SU-DHL-6 (cell line): Measurements from ENCODE around the gene ZNF385A.

Source experiments
- H2AFZ ChIP-seq: fragments of 200-600 bp; sonication (generic); 2 replicates; pipeline ENCODE4 v1.6.1; 2014; ENCODE audit warnings: low read depth, mild to moderate bottlenecking, moderate library complexity, mixed read lengths, antibody characterized with exemption, low read length; ENCODE audit not compliant: severe bottlenecking
- H3F3A ChIP-seq: fragments of 200-600 bp; shearing (Covaris generic); 2 replicates; pipeline ENCODE4 v1.6.0; 2016; ENCODE audit warnings: antibody characterized with exemption, mild to moderate bottlenecking; ENCODE audit not compliant: insufficient read depth
- H3K27ac ChIP-seq: fragments of 200-600 bp; sonication (generic); 2 replicates; pipeline ENCODE4 v1.5.1; 2016; ENCODE audit warnings: low read depth, mild to moderate bottlenecking, low read length, moderate library complexity, mixed read lengths
- H3K27me3 ChIP-seq: fragments of 200-600 bp; sonication (generic), shearing (Covaris generic); 2 replicates; pipeline ENCODE4 v1.6.0; 2014; ENCODE audit warnings: mild to moderate bottlenecking, low read length
- H3K36me3 ChIP-seq: fragments of 200-600 bp; sonication (generic); 2 replicates; pipeline ENCODE4 v1.6.1; 2014; ENCODE audit warnings: mild to moderate bottlenecking, low read length, mixed read lengths
- H3K4me2 ChIP-seq: fragments of 300-600, 200-600 bp; shearing (Covaris generic), sonication (generic); 2 replicates; pipeline ENCODE4 v1.6.0; 2014; ENCODE audit warnings: low read length, low read depth, mild to moderate bottlenecking; ENCODE audit not compliant: poor library complexity, severe bottlenecking
- H3K4me3 ChIP-seq: fragments of 200-600 bp; sonication (generic); 2 replicates; pipeline ENCODE4 v1.5.1; 2014; ENCODE audit warnings: antibody characterized with exemption, low read length, mild to moderate bottlenecking, mixed read lengths; ENCODE audit not compliant: insufficient read depth, poor library complexity, severe bottlenecking
- H3K79me2 ChIP-seq: fragments of 200-600 bp; sonication (generic); 2 replicates; pipeline ENCODE4 v1.6.1; 2014; ENCODE audit warnings: mild to moderate bottlenecking, low read length, moderate library complexity; ENCODE audit not compliant: insufficient read depth
- H3K9ac ChIP-seq: fragments of 200-600 bp; sonication (generic); 2 replicates; pipeline ENCODE4 v1.7.0; 2014; ENCODE audit warnings: mild to moderate bottlenecking, low read length
- H3K9me2 ChIP-seq: fragments of 200-600 bp; sonication (generic); replicated peaks from 2 replicates; pipeline ENCODE4 v1.6.1; 2014; ENCODE audit warnings: low read length; ENCODE audit not compliant: insufficient read depth
- H3K9me3 ChIP-seq: fragments of 200-600 bp; sonication (generic); 2 replicates; pipeline ENCODE4 v1.6.1; 2014; ENCODE audit warnings: low read length, mixed read lengths; ENCODE audit not compliant: insufficient read depth
- H4K20me1 ChIP-seq: fragments of 200-600 bp; sonication (generic); 2 replicates; pipeline ENCODE4 v1.6.1; 2014; ENCODE audit warnings: low read depth, mild to moderate bottlenecking, antibody characterized with exemption, low read length, moderate library complexity, mixed read lengths
- EZH2phosphoT487 ChIP-seq: fragments of 200-600 bp; sonication (generic), shearing (Covaris generic); conservative IDR thresholded peaks from 2 replicates; pipeline ENCODE4 v1.6.1; 2018; ENCODE audit warnings: mild to moderate bottlenecking, antibody characterized with exemption, low read length, moderate library complexity, mixed read lengths
- TF ChIP-seq, protein P1 (sequence below): fragments of 200-600 bp; sonication (generic); IDR thresholded peaks from one replicate; pipeline ENCODE4 v1.5.1; 2017; ENCODE audit warnings: antibody characterized with exemption, mild to moderate bottlenecking, low read length, moderate library complexity; ENCODE audit not compliant: insufficient read depth, poor library complexity, severe bottlenecking

Gene ZNF385A

GRCh38 chr12:54352022-54352531 is 32.5 kb downstream of the ZNF385A start:
- no peak overlapping the region for H3K4me3 ChIP-seq
- H3K27me3 ChIP-seq = no peaks in the 10 kb centered on the region
- no peak overlapping the region for H3K9ac ChIP-seq
- no peak overlapping the region for H2AFZ ChIP-seq
- H3K27ac ChIP-seq = no peak overlapping the region
- 0 out of 2 replicates have a peak, but pooled peaks cover 2% of the 10 kb centered on the region for H3F3A ChIP-seq
- no peak overlapping the region for H3K4me2 ChIP-seq
- H3K36me3 ChIP-seq = 0 out of 2 replicates have a peak, but pooled peaks cover 7% of the 10 kb centered on the region
- H3K9me3 ChIP-seq = no peaks in the 10 kb centered on the region
- TF ChIP-seq, protein P1, sequence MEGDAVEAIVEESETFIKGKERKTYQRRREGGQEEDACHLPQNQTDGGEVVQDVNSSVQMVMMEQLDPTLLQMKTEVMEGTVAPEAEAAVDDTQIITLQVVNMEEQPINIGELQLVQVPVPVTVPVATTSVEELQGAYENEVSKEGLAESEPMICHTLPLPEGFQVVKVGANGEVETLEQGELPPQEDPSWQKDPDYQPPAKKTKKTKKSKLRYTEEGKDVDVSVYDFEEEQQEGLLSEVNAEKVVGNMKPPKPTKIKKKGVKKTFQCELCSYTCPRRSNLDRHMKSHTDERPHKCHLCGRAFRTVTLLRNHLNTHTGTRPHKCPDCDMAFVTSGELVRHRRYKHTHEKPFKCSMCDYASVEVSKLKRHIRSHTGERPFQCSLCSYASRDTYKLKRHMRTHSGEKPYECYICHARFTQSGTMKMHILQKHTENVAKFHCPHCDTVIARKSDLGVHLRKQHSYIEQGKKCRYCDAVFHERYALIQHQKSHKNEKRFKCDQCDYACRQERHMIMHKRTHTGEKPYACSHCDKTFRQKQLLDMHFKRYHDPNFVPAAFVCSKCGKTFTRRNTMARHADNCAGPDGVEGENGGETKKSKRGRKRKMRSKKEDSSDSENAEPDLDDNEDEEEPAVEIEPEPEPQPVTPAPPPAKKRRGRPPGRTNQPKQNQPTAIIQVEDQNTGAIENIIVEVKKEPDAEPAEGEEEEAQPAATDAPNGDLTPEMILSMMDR = no peak
- no peak for TF ChIP-seq EZH2phosphoT487
- H3K79me2 ChIP-seq = no peaks in the 10 kb centered on the region
- H4K20me1 ChIP-seq = no peaks in the 10 kb centered on the region
- no peaks in the 10 kb centered on the region for H3K9me2 ChIP-seq

DNA sequence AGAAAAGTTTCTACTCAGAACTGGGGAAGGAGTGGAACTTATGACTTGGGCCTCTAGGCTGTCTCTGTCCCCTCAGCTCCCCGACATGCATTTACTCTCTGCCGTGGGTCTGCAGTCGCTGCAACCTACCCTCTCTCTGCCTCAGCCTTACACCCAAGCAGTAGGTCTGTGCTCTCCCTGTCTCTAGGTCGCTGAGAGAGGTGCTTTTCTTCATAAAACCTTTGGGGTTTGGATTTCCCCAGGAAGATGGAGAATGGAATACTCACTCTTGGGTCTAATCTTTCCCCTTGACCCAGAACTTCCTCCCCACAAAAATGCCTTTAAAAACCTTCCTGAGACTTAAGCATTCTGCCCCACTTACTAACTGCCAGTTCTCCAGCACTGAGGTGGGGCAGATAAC is 33.2 kb downstream of the ZNF385A start:
- Histone ChIP-seq H3K9me3 (no peaks in the 10 kb centered on the region), H3K27ac (no peak overlapping the region), H3K79me2 (no peaks in the 10 kb centered on the region), H3K4me3 (no peak overlapping the region), H3K9ac (no peak overlapping the region), H3K36me3 (0 out of 2 replicates have a peak, but pooled peaks cover 7% of the 10 kb centered on the region), H2AFZ (no peak overlapping the region), H3F3A (no peaks in the 10 kb centered on the region), H3K9me2 (no peaks in the 10 kb centered on the region), H3K4me2 (no peak overlapping the region), H4K20me1 (no peaks in the 10 kb centered on the region), H3K27me3 (no peaks in the 10 kb centered on the region)
- TF ChIP-seq EZH2phosphoT487 = no peak
- TF ChIP-seq, protein P1 = no peak

DNA sequence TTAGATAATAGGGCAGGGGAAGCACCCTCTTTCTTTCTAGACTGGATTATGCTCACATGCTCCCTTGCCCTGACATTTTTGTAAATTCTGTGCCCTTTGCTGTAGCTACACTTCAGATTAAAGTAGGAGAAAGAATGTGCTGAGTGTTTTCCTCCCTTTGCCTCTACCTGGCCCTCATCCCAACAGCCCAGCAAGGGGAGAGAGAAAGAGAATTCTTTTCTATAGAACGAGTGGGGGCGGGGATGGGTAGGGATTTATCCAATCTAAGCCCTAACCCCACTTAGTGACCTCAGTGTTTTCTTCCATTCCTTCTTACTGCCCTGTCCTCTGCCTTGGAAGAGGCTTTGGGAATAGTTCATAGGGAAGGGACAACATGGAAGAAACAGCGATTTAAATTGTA is 33.8 kb downstream of the ZNF385A start:
- no peaks in the 10 kb centered on the region for H3K9me3 ChIP-seq
- 0 out of 2 replicates have a peak, but pooled peaks cover 7% of the 10 kb centered on the region for H3K36me3 ChIP-seq
- no peaks in the 10 kb centered on the region for H3K27me3 ChIP-seq
- H4K20me1 ChIP-seq = no peaks in the 10 kb centered on the region
- H3K27ac ChIP-seq = no peak overlapping the region
- no peak overlapping the region for H3K4me3 ChIP-seq
- H3K9ac ChIP-seq = no peak overlapping the region
- no peaks in the 10 kb centered on the region for H3K9me2 ChIP-seq
- no peak overlapping the region for H3K4me2 ChIP-seq
- H3F3A ChIP-seq = no peaks in the 10 kb centered on the region
- TF ChIP-seq, protein P1 = no peak
- no peak for TF ChIP-seq EZH2phosphoT487
- H2AFZ ChIP-seq = no peak overlapping the region
- H3K79me2 ChIP-seq = no peaks in the 10 kb centered on the region
